Amniotic epithelial cell (primary cell): ENCODE results near the gene PTPRM.

Experiments used
- DNase-seq: peaks from one replicate; pipeline ENCODE4 v3.0.0-alpha.2; 2010; ENCODE audit warnings: low read depth

PTPRM gene

DNA sequence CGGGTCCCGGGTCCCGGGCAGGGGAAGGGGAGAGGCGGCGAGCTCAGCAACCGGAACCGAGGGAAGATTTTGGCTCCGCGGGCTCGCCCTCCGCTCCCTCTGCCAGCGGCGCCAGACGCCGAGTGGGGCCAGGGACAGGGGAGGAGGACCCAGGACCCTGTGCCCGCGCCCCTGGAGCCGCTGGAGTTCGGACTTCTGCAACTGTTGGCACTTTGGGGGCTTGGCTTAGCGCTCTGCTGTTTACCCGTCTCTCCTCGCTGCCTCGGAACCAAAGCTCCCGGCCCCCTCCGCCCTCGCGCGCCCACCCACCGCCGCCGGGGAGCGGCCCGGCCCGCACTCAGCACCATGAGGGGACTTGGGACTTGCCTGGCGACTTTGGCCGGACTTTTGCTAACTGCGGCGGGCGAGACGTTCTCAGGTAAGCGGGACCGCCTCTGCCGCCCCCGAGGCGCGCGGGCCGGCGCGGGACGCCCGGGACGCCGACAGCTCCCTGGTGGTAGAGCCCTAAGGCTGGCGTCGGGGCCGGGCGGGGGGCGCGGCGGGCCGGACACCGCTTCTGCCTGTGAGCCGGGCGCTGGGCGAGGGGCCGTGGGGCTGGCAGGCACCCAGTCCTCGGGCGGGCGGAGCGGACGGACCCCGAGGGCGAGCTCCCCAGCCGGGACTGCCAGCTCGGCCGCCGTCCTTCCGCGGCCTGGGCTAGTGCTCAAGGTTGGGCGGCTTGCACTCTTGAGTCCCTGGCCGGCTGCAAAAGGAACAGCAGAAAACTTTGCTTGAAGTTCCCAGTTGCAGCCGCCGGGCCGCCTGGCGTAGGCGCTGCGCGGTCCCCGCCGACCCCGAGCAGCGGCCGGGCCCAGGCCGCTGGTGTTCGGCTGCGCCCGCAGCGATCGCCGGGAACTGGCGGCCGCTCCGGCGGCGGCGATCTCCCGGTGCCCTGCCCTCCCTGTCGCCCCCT, 634 bp downstream of the PTPRM start:
- peak; percentile 56 for DNase-seq

GRCh38 chr18:7568426-7568825, 1.3 kb downstream of the PTPRM start:
- DNase-seq = no peak

DNA sequence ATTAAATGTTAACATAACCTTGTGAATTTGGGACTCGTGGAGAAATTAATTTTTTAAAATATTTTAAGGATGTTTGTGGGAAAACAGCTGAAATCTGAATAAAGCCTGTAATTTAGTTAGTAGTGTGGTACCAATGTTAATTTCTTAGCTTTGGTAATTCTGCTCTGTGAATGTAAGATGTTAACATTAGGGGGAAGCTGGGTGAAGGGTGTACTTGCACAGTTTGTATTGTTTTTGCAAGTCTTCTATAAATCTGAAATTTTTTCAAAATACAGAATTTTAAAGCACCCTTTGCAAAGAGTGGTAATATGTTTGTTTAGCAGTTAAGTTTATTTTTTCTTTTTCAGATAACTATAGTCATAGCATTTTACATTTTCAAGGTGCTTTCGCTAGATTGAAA, 4.5 kb downstream of the PTPRM start:
- DNase-seq = no peak

- no peak for DNase-seq
Measured at GRCh38 chr18:7572822-7573221, 5.7 kb downstream of the PTPRM start.

GRCh38 chr18:7575465-7576028, 8.4 kb downstream of the PTPRM start:
- DNase-seq = peak; percentile 48

- DNase-seq = no peak
Measured at GRCh38 chr18:7576077-7576476, 9.0 kb downstream of the PTPRM start.

DNA sequence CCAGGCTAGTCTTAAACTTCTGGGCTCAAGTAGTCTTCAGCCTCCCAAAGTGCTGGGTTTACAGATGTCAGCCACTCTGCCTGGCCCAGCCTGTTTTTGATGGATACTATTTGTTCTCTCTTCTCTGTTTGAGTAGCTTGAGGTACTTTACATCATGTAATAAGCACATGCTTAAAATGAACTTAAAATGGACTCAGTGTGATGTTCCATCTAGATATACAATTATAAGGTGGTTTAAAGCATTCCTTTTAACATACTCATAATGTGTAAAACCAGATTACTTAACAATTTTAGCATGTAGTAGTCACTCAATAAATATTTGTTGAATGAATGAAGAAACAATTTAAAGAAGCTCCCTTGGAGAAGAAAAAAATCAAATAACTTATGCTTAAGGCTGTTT, 9.6 kb downstream of the PTPRM start:
- DNase-seq = peak; percentile 49

DNA sequence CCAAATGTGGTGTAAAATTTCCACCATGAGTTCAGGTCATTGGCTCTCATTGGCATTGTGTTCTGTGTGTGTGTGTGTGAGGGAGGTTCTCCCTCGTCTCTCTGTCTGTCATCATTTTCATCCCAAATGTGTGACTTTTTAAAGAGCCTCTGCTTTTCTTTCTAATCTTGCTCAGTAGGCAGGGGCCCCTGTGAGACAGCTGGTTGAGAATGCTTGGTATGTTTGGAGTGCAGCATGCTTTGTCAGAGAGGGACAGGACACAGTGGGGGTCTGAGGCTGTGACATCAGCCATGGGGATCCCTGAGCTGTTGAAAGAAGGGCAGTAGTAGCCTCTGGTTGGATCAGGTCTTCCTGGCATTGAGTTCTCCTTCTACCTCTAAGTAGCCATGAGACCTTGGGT, 10.6 kb downstream of the PTPRM start:
- DNase-seq = peak; percentile 31

GRCh38 chr18:7579176-7579917, 12.2 kb downstream of the PTPRM start:
- DNase-seq = no peak

GRCh38 chr18:7579918-7580542, 12.9 kb downstream of the PTPRM start:
- DNase-seq = no peak

GRCh38 chr18:7584646-7585275, 17.6 kb downstream of the PTPRM start:
- DNase-seq = peak; percentile 51

DNA sequence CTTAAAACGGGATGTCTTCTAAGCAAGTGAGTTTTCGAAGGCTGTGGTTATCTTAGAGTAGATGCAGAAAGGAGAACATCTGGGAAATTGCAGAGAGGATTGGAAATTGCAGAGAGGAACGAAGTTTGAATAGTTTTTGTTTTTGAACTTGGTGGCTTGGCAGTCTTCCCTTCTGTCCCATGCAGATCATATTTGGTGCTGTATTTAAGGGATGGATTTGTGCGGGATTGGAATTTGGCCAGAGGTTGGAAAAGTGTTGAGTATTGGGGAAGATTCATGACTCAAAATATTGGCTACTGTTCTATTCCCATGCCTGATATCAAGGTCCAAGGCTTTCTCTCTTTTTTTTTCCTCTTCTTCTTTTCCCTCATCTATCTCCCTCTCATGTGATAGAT, 18.2 kb downstream of the PTPRM start:
- no peak for DNase-seq

GRCh38 chr18:7586379-7586778, 19.3 kb downstream of the PTPRM start:
- no peak for DNase-seq

- DNase-seq = no peak
Measured at GRCh38 chr18:7590826-7591560, 23.9 kb downstream of the PTPRM start.

GRCh38 chr18:7592305-7593071, 25.4 kb downstream of the PTPRM start:
- DNase-seq = no peak

DNA sequence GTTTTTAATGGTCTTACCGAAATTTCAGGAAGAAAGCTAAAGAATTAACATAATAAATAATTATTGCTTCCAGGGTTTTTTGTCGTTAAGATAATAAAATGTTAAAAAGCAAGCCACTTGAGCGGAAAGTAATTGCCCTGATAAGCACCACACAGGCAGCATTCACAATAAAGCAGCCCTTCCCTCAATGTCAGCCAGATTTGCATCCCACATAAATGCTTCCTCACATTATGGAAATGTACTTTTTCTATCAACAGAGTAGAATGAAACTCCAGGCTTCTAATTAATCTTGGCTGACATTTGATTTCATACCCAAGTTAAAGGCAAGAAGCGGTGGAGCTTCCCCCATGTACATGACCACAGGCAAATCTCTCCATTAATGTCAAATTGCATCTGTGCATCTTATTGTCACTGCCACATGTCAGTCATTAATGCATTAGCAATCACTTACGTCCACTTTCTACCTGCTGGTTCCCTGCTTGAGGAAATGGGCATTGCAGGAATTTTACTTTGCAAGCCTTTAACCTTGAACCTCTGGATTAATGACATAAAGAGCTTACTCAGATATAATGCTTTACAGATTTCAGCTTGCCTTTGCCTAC, 26.2 kb downstream of the PTPRM start:
- no peak for DNase-seq

DNA sequence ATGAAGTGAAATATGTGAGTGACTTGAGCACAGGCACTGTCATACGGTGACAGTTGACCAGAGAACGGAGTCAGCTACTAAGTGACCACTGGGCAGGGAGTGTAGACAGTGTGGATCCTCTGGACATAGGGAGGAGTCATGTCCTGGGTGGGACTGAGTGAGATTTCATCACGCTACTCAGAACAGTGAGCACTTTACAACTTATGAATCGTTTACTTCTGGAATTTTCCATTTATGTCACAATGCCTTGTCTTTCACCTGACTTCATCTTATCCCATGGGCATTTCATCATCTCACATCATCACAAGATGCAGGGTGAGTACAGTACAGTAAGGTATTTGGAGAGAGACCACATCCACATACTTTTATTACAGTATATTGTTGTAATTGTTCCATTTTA, 29.0 kb downstream of the PTPRM start:
- DNase-seq = peak; percentile 79

- no peak for DNase-seq
Measured at GRCh38 chr18:7597500-7597899, 30.4 kb downstream of the PTPRM start.

DNA sequence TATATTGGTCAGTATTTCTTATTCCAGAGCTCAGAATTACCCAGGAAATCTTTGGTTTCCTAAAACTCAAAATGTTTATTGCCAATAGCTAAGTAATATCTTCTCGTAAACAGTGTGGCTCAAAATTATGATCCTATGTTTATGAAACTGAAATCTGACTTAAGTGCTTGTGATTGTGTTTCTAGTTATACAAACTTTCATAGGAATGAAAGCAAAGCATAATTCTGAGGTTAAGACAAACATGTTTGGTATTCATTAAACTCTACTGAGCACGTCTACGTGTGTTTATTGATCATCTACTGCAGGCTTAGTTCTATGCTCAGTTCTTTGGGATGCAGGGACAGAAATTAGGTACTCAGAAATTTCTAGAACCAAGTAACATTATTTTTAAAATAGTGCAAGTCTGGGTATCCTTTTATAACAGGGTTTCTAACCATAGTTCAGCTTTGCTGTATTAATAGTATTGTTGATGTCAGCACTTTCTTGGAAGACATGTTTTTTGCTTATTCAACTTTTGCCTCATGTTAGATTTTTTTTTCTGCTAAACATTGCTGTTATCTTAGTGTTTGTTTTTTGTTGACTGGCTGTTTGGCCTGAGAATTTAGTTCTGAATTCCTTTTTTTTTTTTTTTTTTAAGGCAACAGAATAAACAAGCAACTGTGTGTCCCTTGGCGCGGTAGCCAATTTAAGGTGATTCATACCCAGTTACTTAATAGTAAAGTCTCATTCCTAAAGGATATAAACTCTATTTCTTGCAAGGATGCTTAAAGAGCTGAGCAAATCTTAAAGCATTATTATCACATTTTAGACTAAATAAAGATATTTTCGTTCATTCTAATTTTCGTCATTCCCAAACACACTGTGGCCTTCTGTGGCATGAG, 31.3 kb downstream of the PTPRM start:
- DNase-seq = peak; percentile 53
